Neural cell (in vitro differentiated cells): ENCODE data around the gene HIVEP3. TPM values are rescaled to one million over a fixed set of nuclear protein-coding genes. Genes with fewer than 3 reads are reported as not detected.

Experiments used
- H2AFZ ChIP-seq: fragments of 200-600, 300-800 bp; sonication (generic), shearing (Covaris generic); 2 replicates; pipeline ENCODE4 v1.6.0; 2014; ENCODE audit warnings: low read depth, mild to moderate bottlenecking, antibody characterized with exemption, low read length, moderate library complexity
- H3F3A ChIP-seq: fragments of 200-600 bp; shearing (Covaris generic); 2 replicates; pipeline ENCODE4 v1.6.1; 2016; ENCODE audit warnings: mild to moderate bottlenecking, moderate library complexity, mixed read lengths, antibody characterized with exemption, low read length; ENCODE audit not compliant: insufficient read depth, poor library complexity, severe bottlenecking
- H3K27ac ChIP-seq: fragments of 200-600, 300-800 bp; sonication (generic), shearing (Covaris generic); 2 replicates; pipeline ENCODE4 v1.5.1; 2014; ENCODE audit warnings: mild to moderate bottlenecking, low read length, moderate library complexity
- H3K27me3 ChIP-seq: fragments of 300-800, 200-600 bp; sonication (generic), shearing (Covaris generic); 2 replicates; pipeline ENCODE4 v1.6.0; 2014; ENCODE audit warnings: mild to moderate bottlenecking, low read depth, low read length, moderate library complexity; ENCODE audit not compliant: insufficient read depth
- H3K36me3 ChIP-seq: fragments of 300-800, 200-600 bp; sonication (generic), shearing (Covaris generic); 2 replicates; pipeline ENCODE4 v1.5.1; 2014; ENCODE audit warnings: mild to moderate bottlenecking, antibody characterized with exemption, low read length, moderate library complexity; ENCODE audit not compliant: insufficient read depth
- H3K4me2 ChIP-seq: fragments of 300-800, 200-600 bp; sonication (generic), shearing (Covaris generic); 2 replicates; pipeline ENCODE4 v1.6.0; 2014; ENCODE audit warnings: mild to moderate bottlenecking, low read length
- H3K4me3 ChIP-seq: fragments of 300-800, 200-600 bp; sonication (generic), shearing (Covaris generic); 2 replicates; pipeline ENCODE4 v1.5.1; 2014; ENCODE audit warnings: mild to moderate bottlenecking, low read length, moderate library complexity
- H3K79me2 ChIP-seq: fragments of 200-600 bp; shearing (Covaris generic); replicated peaks from 2 replicates; pipeline ENCODE4 v1.6.0; 2014; ENCODE audit warnings: mild to moderate bottlenecking, low read length, moderate library complexity; ENCODE audit not compliant: insufficient read depth
- H3K9ac ChIP-seq: fragments of 300-800, 200-600 bp; sonication (generic), shearing (Covaris generic); 2 replicates; pipeline ENCODE4 v1.6.1; 2016; ENCODE audit warnings: mild to moderate bottlenecking, low read length, mixed read lengths
- H3K9me2 ChIP-seq: fragments of 200-600 bp; shearing (Covaris generic); 2 replicates; pipeline ENCODE4 v1.6.1; 2016; ENCODE audit warnings: mild to moderate bottlenecking, low read length, mixed read lengths; ENCODE audit not compliant: insufficient read depth
- H3K9me3 ChIP-seq: fragments of 200-600, 300-800 bp; sonication (generic), shearing (Covaris generic); 2 replicates; pipeline ENCODE4 v1.6.1; 2016; ENCODE audit warnings: mild to moderate bottlenecking, mixed run types, low read length, moderate library complexity, mixed read lengths
- H4K20me1 ChIP-seq: fragments of 200-600 bp; shearing (Covaris generic); 2 replicates; pipeline ENCODE4 v1.6.1; 2016; ENCODE audit warnings: mild to moderate bottlenecking, mixed run types; ENCODE audit not compliant: insufficient read depth
- EP300 ChIP-seq: fragments of 450-650 bp; conservative IDR thresholded peaks from 2 replicates; pipeline ENCODE4 v1.6.1; 2014; ENCODE audit warnings: antibody characterized with exemption, mild to moderate bottlenecking, moderate library complexity; ENCODE audit not compliant: poor library complexity, severe bottlenecking
- EZH2 ChIP-seq: fragments of 200-600, 300-800 bp; shearing (Covaris generic), sonication (generic); IDR thresholded peaks from 2 replicates; pipeline ENCODE4 v1.6.1; 2014; ENCODE audit warnings: antibody characterized with exemption, low read length, borderline replicate concordance, mild to moderate bottlenecking; ENCODE audit not compliant: insufficient read depth, poor library complexity, severe bottlenecking
- MXI1 ChIP-seq: fragments of 450-650 bp; conservative IDR thresholded peaks from 2 replicates; pipeline ENCODE4 v1.6.1; 2014; ENCODE audit warnings: antibody characterized with exemption, mild to moderate bottlenecking; ENCODE audit not compliant: poor library complexity, severe bottlenecking
- POLR2AphosphoS5 ChIP-seq: IDR thresholded peaks from 2 replicates; pipeline ENCODE4 v1.6.1; 2012
- RAD21 ChIP-seq: fragments of 450-650 bp; conservative IDR thresholded peaks from 2 replicates; pipeline ENCODE4 v1.6.1; 2014; ENCODE audit warnings: antibody characterized with exemption, mild to moderate bottlenecking, moderate library complexity
- SMC3 ChIP-seq: fragments of 450-650 bp; conservative IDR thresholded peaks from 2 replicates; pipeline ENCODE4 v1.6.1; 2014; ENCODE audit warnings: antibody characterized with exemption, mild to moderate bottlenecking, moderate library complexity; ENCODE audit not compliant: poor library complexity
- TAF1 ChIP-seq: IDR thresholded peaks from 2 replicates; pipeline ENCODE4 v1.6.1; 2012; ENCODE audit warnings: low read depth
- polyA plus RNA-seq: library from polyadenylated mRNA; depleted of rRNA; stranded (reverse); fragments of >200 nt; gene quantifications from 2 replicates; pipeline ENCODE4 v1.2.3, GENCODE V29; 2014
- TF ChIP-seq, protein P1 (sequence below): IDR thresholded peaks from 2 replicates; pipeline ENCODE4 v1.6.1; 2012; ENCODE audit warnings: borderline replicate concordance
- TF ChIP-seq, protein P2 (sequence below): fragments of 450-650 bp; IDR thresholded peaks from 2 replicates; pipeline ENCODE4 v1.5.1; 2014; ENCODE audit warnings: antibody characterized with exemption, mild to moderate bottlenecking, moderate library complexity; ENCODE audit not compliant: poor library complexity, severe bottlenecking

HIVEP3 gene
- polyA plus RNA-seq, 1 donor from 2014 or later, result 2.6 TPM

DNA sequence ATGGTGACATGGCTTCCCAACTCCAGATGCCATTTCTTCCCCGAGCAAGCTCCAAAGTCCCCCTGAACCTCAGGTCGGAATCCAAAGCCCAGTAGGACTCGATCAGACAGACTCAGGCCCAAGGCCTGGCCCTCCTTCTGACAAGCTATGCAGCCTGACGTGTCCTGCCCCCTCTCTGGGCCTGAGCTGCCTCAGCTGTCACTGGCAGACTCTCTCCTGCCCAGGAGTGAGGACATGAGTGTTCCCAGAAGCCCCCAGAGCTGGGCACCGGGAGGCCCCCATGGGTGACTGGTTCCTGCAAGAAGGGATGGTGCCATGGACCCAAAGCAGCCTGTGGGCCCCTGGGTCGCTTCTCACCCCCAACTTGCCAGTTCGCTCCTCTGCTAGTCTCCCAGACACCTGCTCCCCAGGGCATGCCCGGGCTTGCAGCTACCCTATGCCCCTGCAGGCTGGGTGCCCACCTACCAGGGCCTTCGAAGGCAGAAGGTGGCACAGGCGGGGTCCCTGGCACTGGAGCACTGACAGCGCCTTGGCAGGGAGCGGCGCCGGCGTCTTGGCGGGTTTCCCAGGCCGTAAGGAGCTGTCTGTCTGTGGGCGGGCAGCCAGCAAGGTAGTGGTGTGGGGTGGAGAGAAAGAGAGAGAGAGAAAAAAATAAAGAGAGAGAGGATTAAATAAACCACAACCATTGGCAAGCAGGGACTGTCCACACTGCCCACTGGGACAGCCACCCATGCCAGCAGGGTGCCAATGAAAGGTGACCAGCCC, 436.5 kb downstream of the HIVEP3 start:
- H3K4me3 ChIP-seq, result no peak overlapping the region
- peaks cover 8% of the 10 kb centered on the region for H3K27me3 ChIP-seq
- H3K9ac ChIP-seq, result no peak overlapping the region
- H4K20me1 ChIP-seq, result no peaks in the 10 kb centered on the region
- H3K4me2 ChIP-seq, result no peak overlapping the region
- H2AFZ ChIP-seq, result no peak overlapping the region
- H3K79me2 ChIP-seq, result no peaks in the 10 kb centered on the region
- TF ChIP-seq EZH2 (no peak), SMC3 (no peak), RAD21 (no peak)
- TF ChIP-seq, protein P1, sequence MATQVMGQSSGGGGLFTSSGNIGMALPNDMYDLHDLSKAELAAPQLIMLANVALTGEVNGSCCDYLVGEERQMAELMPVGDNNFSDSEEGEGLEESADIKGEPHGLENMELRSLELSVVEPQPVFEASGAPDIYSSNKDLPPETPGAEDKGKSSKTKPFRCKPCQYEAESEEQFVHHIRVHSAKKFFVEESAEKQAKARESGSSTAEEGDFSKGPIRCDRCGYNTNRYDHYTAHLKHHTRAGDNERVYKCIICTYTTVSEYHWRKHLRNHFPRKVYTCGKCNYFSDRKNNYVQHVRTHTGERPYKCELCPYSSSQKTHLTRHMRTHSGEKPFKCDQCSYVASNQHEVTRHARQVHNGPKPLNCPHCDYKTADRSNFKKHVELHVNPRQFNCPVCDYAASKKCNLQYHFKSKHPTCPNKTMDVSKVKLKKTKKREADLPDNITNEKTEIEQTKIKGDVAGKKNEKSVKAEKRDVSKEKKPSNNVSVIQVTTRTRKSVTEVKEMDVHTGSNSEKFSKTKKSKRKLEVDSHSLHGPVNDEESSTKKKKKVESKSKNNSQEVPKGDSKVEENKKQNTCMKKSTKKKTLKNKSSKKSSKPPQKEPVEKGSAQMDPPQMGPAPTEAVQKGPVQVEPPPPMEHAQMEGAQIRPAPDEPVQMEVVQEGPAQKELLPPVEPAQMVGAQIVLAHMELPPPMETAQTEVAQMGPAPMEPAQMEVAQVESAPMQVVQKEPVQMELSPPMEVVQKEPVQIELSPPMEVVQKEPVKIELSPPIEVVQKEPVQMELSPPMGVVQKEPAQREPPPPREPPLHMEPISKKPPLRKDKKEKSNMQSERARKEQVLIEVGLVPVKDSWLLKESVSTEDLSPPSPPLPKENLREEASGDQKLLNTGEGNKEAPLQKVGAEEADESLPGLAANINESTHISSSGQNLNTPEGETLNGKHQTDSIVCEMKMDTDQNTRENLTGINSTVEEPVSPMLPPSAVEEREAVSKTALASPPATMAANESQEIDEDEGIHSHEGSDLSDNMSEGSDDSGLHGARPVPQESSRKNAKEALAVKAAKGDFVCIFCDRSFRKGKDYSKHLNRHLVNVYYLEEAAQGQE, result no peak
- no peaks in the 10 kb centered on the region for H3F3A ChIP-seq
- H3K27ac ChIP-seq, result no peak overlapping the region
- H3K9me3 ChIP-seq, result no peaks in the 10 kb centered on the region
- no peaks in the 10 kb centered on the region for H3K36me3 ChIP-seq
- no peaks in the 10 kb centered on the region for H3K9me2 ChIP-seq

GRCh38 chr1:41481109-41481775, 437.5 kb downstream of the HIVEP3 start:
- no peak overlapping the region for H3K4me3 ChIP-seq
- no peak overlapping the region for H2AFZ ChIP-seq
- H3K36me3 ChIP-seq, result no peaks in the 10 kb centered on the region
- no peak overlapping the region for H3K27ac ChIP-seq
- no peaks in the 10 kb centered on the region for H3K9me2 ChIP-seq
- H3K9ac ChIP-seq, result no peak overlapping the region
- peaks cover 5% of the 10 kb centered on the region for H3K27me3 ChIP-seq
- no peaks in the 10 kb centered on the region for H4K20me1 ChIP-seq
- H3K9me3 ChIP-seq, result no peaks in the 10 kb centered on the region
- no peak overlapping the region for H3K4me2 ChIP-seq
- no peak for TF ChIP-seq POLR2AphosphoS5
- TF ChIP-seq TAF1, result no peak
- TF ChIP-seq RAD21, result no peak
- H3F3A ChIP-seq, result no peaks in the 10 kb centered on the region
- no peaks in the 10 kb centered on the region for H3K79me2 ChIP-seq

DNA sequence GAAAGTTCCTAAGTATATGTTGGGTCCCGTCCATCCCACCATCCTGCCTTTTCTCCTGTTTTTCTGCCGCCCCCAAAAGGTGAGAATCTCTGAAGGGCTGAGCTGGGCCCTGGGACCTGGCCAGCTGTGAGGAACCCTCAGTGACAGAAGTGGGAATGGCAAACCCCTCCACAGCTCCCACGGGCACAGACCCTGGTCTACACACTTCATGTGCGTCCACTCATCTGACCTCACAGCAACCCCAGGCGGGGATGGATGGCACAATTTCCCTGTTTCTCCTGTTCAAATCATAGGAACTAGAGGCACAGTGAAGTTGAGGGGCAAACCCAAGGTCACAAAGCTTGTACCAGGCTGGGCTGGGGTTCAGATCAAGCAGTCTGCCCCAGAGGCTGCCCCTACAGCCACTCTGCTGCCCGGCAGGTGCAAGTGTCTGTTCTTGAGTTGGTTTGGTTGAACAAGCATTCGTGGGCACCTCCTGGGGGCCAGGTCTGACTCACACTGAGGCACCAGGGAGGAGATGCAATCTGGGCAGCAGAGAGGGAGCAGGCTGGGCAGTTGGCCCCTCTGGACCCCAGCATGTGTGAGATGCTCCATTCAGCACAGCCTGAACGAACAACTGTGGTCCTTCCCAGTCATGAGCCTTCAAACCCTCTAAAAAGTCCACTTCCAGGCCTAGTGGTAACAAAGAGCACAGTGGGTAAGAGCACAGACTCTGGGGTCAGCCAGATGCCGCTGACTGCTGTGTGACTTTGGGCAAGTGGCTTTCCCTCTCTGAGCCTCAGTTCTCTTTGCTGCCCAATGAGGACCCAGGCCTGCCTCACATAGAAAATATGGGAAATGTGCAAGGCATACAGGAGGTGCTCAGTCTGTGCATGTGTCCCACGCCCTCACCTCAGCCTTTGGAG, 438.3 kb downstream of the HIVEP3 start:
- TF ChIP-seq MXI1 (no peak), POLR2AphosphoS5 (no peak), EZH2 (no peak), RAD21 (no peak), TAF1 (no peak), SMC3 (no peak), EP300 (no peak)
- TF ChIP-seq, protein P2, sequence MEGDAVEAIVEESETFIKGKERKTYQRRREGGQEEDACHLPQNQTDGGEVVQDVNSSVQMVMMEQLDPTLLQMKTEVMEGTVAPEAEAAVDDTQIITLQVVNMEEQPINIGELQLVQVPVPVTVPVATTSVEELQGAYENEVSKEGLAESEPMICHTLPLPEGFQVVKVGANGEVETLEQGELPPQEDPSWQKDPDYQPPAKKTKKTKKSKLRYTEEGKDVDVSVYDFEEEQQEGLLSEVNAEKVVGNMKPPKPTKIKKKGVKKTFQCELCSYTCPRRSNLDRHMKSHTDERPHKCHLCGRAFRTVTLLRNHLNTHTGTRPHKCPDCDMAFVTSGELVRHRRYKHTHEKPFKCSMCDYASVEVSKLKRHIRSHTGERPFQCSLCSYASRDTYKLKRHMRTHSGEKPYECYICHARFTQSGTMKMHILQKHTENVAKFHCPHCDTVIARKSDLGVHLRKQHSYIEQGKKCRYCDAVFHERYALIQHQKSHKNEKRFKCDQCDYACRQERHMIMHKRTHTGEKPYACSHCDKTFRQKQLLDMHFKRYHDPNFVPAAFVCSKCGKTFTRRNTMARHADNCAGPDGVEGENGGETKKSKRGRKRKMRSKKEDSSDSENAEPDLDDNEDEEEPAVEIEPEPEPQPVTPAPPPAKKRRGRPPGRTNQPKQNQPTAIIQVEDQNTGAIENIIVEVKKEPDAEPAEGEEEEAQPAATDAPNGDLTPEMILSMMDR, result no peak
- TF ChIP-seq, protein P1, result no peak
- H3K79me2 ChIP-seq, result no peaks in the 10 kb centered on the region
- no peaks in the 10 kb centered on the region for H3K27me3 ChIP-seq
- no peaks in the 10 kb centered on the region for H3K9me3 ChIP-seq
- no peak overlapping the region for H3K27ac ChIP-seq
- H4K20me1 ChIP-seq, result no peaks in the 10 kb centered on the region
- no peak overlapping the region for H2AFZ ChIP-seq
- H3K4me2 ChIP-seq, result no peak overlapping the region
- H3K4me3 ChIP-seq, result no peak overlapping the region
- H3F3A ChIP-seq, result no peaks in the 10 kb centered on the region
- H3K36me3 ChIP-seq, result no peaks in the 10 kb centered on the region
- no peak overlapping the region for H3K9ac ChIP-seq
- H3K9me2 ChIP-seq, result no peaks in the 10 kb centered on the region
